H1 (cell line): ENCODE measurements around the gene ADIRF. TPM values are rescaled to one million over a fixed set of nuclear protein-coding genes. Genes with fewer than 3 reads are reported as not detected.
A peak's percentile ranks its signal among the peaks of the same experiment; 100 is the strongest.

ENCODE experiments used
- CTCF ChIA-PET: fragments of 300-600 bp; sonication (Branson Sonifier 250); formaldehyde crosslinking; loops from one replicate; lab custom pipeline; 2021; ENCODE audit not compliant: partially characterized antibody; lab: Charles Lee
- POLR2A ChIA-PET: fragments of 300-600 bp; sonication (Branson Sonifier 250); formaldehyde crosslinking; loops from one replicate; lab custom pipeline; 2021; ENCODE audit warnings: inconsistent platforms; ENCODE audit not compliant: partially characterized antibody; lab: Charles Lee
- DNase-seq, 2 experiments: peaks; one replicate each; pipeline versions ENCODE4 v3.0.0 to v3.0.0-alpha.2; 2010 to 2022; ENCODE audit warnings: low spot score in 2 of 2, low read depth in 1 of 2, mixed read lengths in 1 of 2
- FAIRE-seq: peaks from 2 replicates; lab custom pipeline; 2011; peaks lifted over from hg19 to GRCh38; lab: Jason Lieb, UNC
- H2AFZ ChIP-seq: 2 replicates; pipeline ENCODE4 v1.8.1; 2012; ENCODE audit warnings: low read length, inconsistent platforms
- H2AK5ac ChIP-seq: 2 replicates; pipeline ENCODE4 v1.6.1; 2013; ENCODE audit warnings: low read depth, low read length
- H2BK120ac ChIP-seq: replicated peaks from 2 replicates; pipeline ENCODE3; 2013; ENCODE audit warnings: low read depth, low read length, inconsistent platforms
- H2BK12ac ChIP-seq: 2 replicates; pipeline ENCODE4 v1.6.1; 2013; ENCODE audit warnings: low read depth, low read length
- H2BK15ac ChIP-seq: 2 replicates; pipeline ENCODE4 v1.6.1; 2013; ENCODE audit warnings: low read length
- H2BK20ac ChIP-seq: 2 replicates; pipeline ENCODE4 v1.6.1; 2013; ENCODE audit warnings: low read length
- H2BK5ac ChIP-seq: 2 replicates; pipeline ENCODE4 v1.6.1; 2013; ENCODE audit warnings: low read depth, low read length
- H3K14ac ChIP-seq: 2 replicates; pipeline ENCODE4 v1.6.1; 2013; ENCODE audit warnings: inconsistent platforms; ENCODE audit not compliant: insufficient read length
- H3K18ac ChIP-seq: 2 replicates; pipeline ENCODE4 v1.6.1; 2013; ENCODE audit warnings: low read length; ENCODE audit errors: extremely low read depth
- H3K23ac ChIP-seq: 2 replicates; pipeline ENCODE4 v1.6.1; 2013; ENCODE audit warnings: inconsistent platforms; ENCODE audit not compliant: insufficient read length
- H3K23me2 ChIP-seq: 2 replicates; pipeline ENCODE4 v1.6.1; 2013; ENCODE audit warnings: low read depth, low read length
- H3K27ac ChIP-seq: 2 replicates; pipeline ENCODE4 v1.6.1; 2011; ENCODE audit warnings: low read depth, low read length, inconsistent platforms
- H3K27me3 ChIP-seq, 4 experiments: replicated peaks in 1 of 4; 1 replicate in 1 of 4; 2 replicates in 3 of 4; pipeline versions ENCODE4 v1.6.1 to v1.8.1; 2011 to 2013; ENCODE audit warnings: low read length in 3 of 4, mild to moderate bottlenecking in 3 of 4, inconsistent platforms in 2 of 4, mixed read lengths in 2 of 4, moderate library complexity in 1 of 4; ENCODE audit not compliant: control insufficient read depth in 3 of 4, insufficient read depth in 3 of 4; ENCODE audit errors: extremely low read depth in 1 of 4
- H3K36me3 ChIP-seq, 4 experiments: 2 replicates each; pipeline versions ENCODE4 v1.6.1 to v1.8.1; 2011 to 2013; ENCODE audit warnings: mild to moderate bottlenecking in 4 of 4, low read length in 3 of 4, moderate library complexity in 2 of 4, control low read depth in 1 of 4, inconsistent platforms in 1 of 4; ENCODE audit not compliant: insufficient read depth in 4 of 4, control insufficient read depth in 2 of 4
- H3K4ac ChIP-seq: replicated peaks from 2 replicates; pipeline ENCODE3; 2013; ENCODE audit warnings: low read length, low read depth, mixed read lengths, inconsistent platforms; ENCODE audit not compliant: insufficient read length
- H3K4me1 ChIP-seq, 4 experiments: replicated peaks in 1 of 4; 1 replicate in 1 of 4; 2 replicates in 3 of 4; pipeline versions ENCODE4 v1.6.1 to v1.8.1; 2011 to 2013; ENCODE audit warnings: low read length in 3 of 4, inconsistent platforms in 2 of 4, mixed read lengths in 1 of 4; ENCODE audit not compliant: insufficient read depth in 4 of 4, control insufficient read depth in 3 of 4
- H3K4me2 ChIP-seq, 2 experiments: 2 replicates each; pipeline versions ENCODE4 v1.6.1 to v1.8.1; 2011 to 2013; ENCODE audit warnings: low read depth in 2 of 2, low read length in 2 of 2, control low read depth in 1 of 2, inconsistent platforms in 1 of 2, mild to moderate bottlenecking in 1 of 2; ENCODE audit not compliant: insufficient read depth in 1 of 2
- H3K4me3 ChIP-seq, 4 experiments: fragments of 200-600, 300-600 bp in 1 of 4; sonication (generic), shearing (Covaris generic), sonication (Bioruptor Twin) in 1 of 4; 2 replicates each; pipeline versions ENCODE4 v1.5.1 to v1.8.1; 2011 to 2016; ENCODE audit warnings: low read length in 4 of 4, low read depth in 3 of 4, control low read depth in 2 of 4, inconsistent platforms in 2 of 4, mild to moderate bottlenecking in 2 of 4, mixed read lengths in 1 of 4, moderate library complexity in 1 of 4; ENCODE audit not compliant: insufficient read depth in 2 of 4; ENCODE audit errors: extremely low read depth in 1 of 4
- H3K56ac ChIP-seq: replicated peaks from 2 replicates; pipeline ENCODE3; 2013; ENCODE audit warnings: low read depth, mild to moderate bottlenecking, mixed read lengths, low read length, inconsistent platforms; ENCODE audit not compliant: insufficient read length
- H3K79me1 ChIP-seq: 2 replicates; pipeline ENCODE4 v1.6.1; 2013; ENCODE audit warnings: low read depth, low read length, control low read depth
- H3K79me2 ChIP-seq, 2 experiments: 2 replicates each; pipeline versions ENCODE4 v1.6.1 to v1.8.1; 2012 to 2013; ENCODE audit warnings: low read length in 2 of 2, mild to moderate bottlenecking in 2 of 2, inconsistent platforms in 1 of 2; ENCODE audit not compliant: insufficient read depth in 2 of 2, control insufficient read depth in 1 of 2
- H3K9ac ChIP-seq, 4 experiments: replicated peaks in 1 of 4; 1 replicate in 1 of 4; 2 replicates in 3 of 4; pipeline versions ENCODE4 v1.6.1 to v1.8.1; 2011 to 2013; ENCODE audit warnings: low read depth in 3 of 4, low read length in 3 of 4, control low read depth in 2 of 4, mild to moderate bottlenecking in 2 of 4, moderate library complexity in 2 of 4, inconsistent platforms in 1 of 4; ENCODE audit errors: extremely low read depth in 1 of 4
- H3K9me3 ChIP-seq, 2 experiments: 2 replicates each; pipeline versions ENCODE4 v1.6.1 to v1.8.1; 2012 to 2013; ENCODE audit warnings: mild to moderate bottlenecking in 2 of 2, moderate library complexity in 2 of 2, control low read depth in 1 of 2, inconsistent platforms in 1 of 2, low read depth in 1 of 2, low read length in 1 of 2, mixed read lengths in 1 of 2; ENCODE audit not compliant: insufficient read depth in 2 of 2
- H4K20me1 ChIP-seq, 2 experiments: replicated peaks in 1 of 2; 2 replicates each; pipeline versions ENCODE3 to v1.8.1; 2011 to 2013; ENCODE audit warnings: inconsistent platforms in 2 of 2, low read length in 2 of 2, mild to moderate bottlenecking in 1 of 2; ENCODE audit not compliant: insufficient read depth in 2 of 2, control insufficient read depth in 1 of 2
- H4K5ac ChIP-seq: 2 replicates; pipeline ENCODE4 v1.6.1; 2013; ENCODE audit warnings: low read length, low read depth, mixed read lengths, inconsistent platforms; ENCODE audit not compliant: insufficient read length
- H4K8ac ChIP-seq: 2 replicates; pipeline ENCODE4 v1.8.0; 2013; ENCODE audit warnings: mild to moderate bottlenecking, moderate library complexity, low read length, inconsistent platforms; ENCODE audit not compliant: insufficient read depth; ENCODE audit errors: extremely low read depth
- H4K91ac ChIP-seq: replicated peaks from 2 replicates; pipeline ENCODE3; 2013; ENCODE audit warnings: low read length, mixed read lengths, inconsistent platforms; ENCODE audit not compliant: insufficient read length
- WGBS, 2 experiments: shearing (Covaris generic) in 1 of 2; methylation state at CpG; one replicate each; pipeline versions ENCODE4 v1.1.6 to v1.1.7; 2013 to 2015; ENCODE audit warnings: low lambda C conversion rate in 2 of 2, mixed read lengths in 2 of 2, inconsistent platforms in 1 of 2, low coverage in 1 of 2, missing lambda C conversion rate in 1 of 2; ENCODE audit not compliant: insufficient replicate concordance in 2 of 2, insufficient coverage in 1 of 2, insufficient read length in 1 of 2; ENCODE audit errors: extremely low coverage in 1 of 2, missing lambda C conversion rate in 1 of 2; 5-methylcytosine and 5-hydroxymethylcytosine counted together
- polyA plus RNA-seq, 7 experiments: library from polyadenylated mRNA; depleted of rRNA in 3 of 7; stranded (reverse) in 5 of 7; unstranded in 2 of 7; fragments of >200 nt in 5 of 7; fragments of 200-250 nt in 2 of 7; gene quantifications; 1 replicate in 5 of 7; 2 replicates in 1 of 7; 4 replicates in 1 of 7; pipeline versions ENCODE4 v1.2.1 to v1.2.3, GENCODE V29; 2011 to 2013; ENCODE audit warnings: missing spikeins in 2 of 7, mixed read lengths in 2 of 7
- total RNA-seq: library from RNA; stranded (reverse); fragmentation: NEBNext Ultra II Directional; extraction: Animal tissue kit (Norgen Biotek cat#: 25700); gene quantifications from 2 replicates; pipeline ENCODE4 v1.2.1, GENCODE V29; 2021

The ADIRF gene
- total and polyA plus RNA-seq, 2 of the 8 experiments (the other 6 are each of a cell fraction or from before 2014, with no cell fraction given) = not detected

DNA sequence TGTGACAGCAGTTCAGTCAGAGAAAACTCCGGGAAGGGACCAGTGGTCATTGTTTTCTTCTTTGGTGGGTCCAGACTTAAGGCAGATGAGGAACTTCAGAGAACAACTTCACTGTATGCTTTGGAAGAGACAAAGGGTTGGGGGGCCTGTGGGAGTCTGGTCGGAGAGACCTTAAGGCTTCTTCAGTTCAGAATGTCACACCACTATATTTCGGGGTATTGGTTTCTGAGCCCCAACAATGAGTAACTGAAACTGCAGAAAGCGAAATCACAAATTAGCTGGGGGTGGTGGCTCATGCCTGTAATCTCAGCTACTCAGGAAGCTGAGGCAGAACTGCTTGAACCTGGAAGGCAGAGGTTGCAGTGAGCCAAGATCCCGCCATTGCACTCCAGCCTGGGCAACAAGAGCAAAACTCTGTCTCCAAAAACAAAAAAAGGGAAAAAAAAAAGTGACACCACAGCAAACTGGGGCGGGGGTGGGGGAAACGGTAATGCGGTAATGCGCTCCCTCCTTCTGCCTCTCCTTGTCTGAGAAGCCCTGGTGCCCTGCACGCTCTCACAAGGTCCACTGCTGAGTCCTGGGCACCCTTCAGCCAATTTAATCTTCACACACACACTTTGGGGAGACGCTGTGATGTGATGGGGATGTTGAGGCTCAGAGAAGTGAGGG lies 2.2 kb upstream of the ADIRF start:
- H3K4me2 ChIP-seq = peak overlapping the region; percentile 22 to 27; a peak in 2 of 4 replicates
- H3K4me1 ChIP-seq = peaks cover 4 to 32% (median 25%) of the 10 kb centered on the region in 4 experiments
- peak overlapping the region; percentile 56 for H4K91ac ChIP-seq
- no peak overlapping the region for H3K56ac ChIP-seq
- CTCF ChIA-PET = interaction anchor here (0.6 to 22.5 kb wide), 23 partner anchors 10 to 311 kb away, joined by 3 to 975 read pairs (median 3); partner anchors contain the start of genes MMRN2, SHLD2 and SNCG
- peak overlapping the region; percentile 85 for H4K5ac ChIP-seq
- peak overlapping the region; percentile 82 for H2BK12ac ChIP-seq
- H3K79me1 ChIP-seq = no peaks in the 10 kb centered on the region
- no peaks in the 10 kb centered on the region for H4K20me1 ChIP-seq
- no peak overlapping the region for H3K9ac ChIP-seq
- POLR2A ChIA-PET = interaction anchor here (0.8 to 1.9 kb wide), 7 partner anchors 10 to 127 kb away, joined by 4 to 9 read pairs (median 4); no protein-coding TSS in a partner anchor
- peak overlapping the region; percentile 95 for H3K18ac ChIP-seq
- peak overlapping the region; percentile 73; the same call in 1 of the 2 replicates for H2BK5ac ChIP-seq
- no peak for FAIRE-seq
- H4K8ac ChIP-seq = peak overlapping the region; percentile 54; the same call in 1 of the 2 replicates
- H3K79me2 ChIP-seq = no peaks in the 10 kb centered on the region
- no peak overlapping the region for H3K14ac ChIP-seq
- 0 out of 2 replicates have a peak overlapping the region, but pooled peaks have one; percentile 83 for H2BK15ac ChIP-seq
- DNase-seq = no peak
- peaks cover 4% of the 10 kb centered on the region; the same call in 1 of the 2 replicates for H3K23me2 ChIP-seq
- H3K36me3 ChIP-seq = no peaks in the 10 kb centered on the region
- H2AK5ac ChIP-seq = no peak overlapping the region; the same call in 1 of the 2 replicates
- WGBS, 2 experiments = 71% methylated on average over 10 of the region's 11 CpGs; no CpG with 5 or more reads in 1 of the 2 experiments
- H2AFZ ChIP-seq = peak overlapping the region; percentile 99; the same call in 1 of the 2 replicates
- H3K27me3 ChIP-seq = no peaks in the 10 kb centered on the region; a peak in 3 of 7 replicates
- H2BK20ac ChIP-seq = peak overlapping the region; percentile 62
- no peak overlapping the region for H3K23ac ChIP-seq
- no peak overlapping the region for H3K27ac ChIP-seq
- H2BK120ac ChIP-seq = no peak overlapping the region
- H3K9me3 ChIP-seq = no peaks in the 10 kb centered on the region
- H3K4ac ChIP-seq = peak overlapping the region; percentile 22
- H3K4me3 ChIP-seq = no peak overlapping the region
